DOHH2 (cell line): ENCODE data around the gene SFI1.

Experiments
- H3F3A ChIP-seq: fragments of 200-600 bp; sonication (generic), shearing (Covaris generic); 2 replicates; pipeline ENCODE4 v1.6.0; 2016; ENCODE audit warnings: antibody characterized with exemption, mild to moderate bottlenecking; ENCODE audit not compliant: control insufficient read depth, insufficient read depth
- H3K27ac ChIP-seq: fragments of 200-600 bp; sonication (generic); 2 replicates; pipeline ENCODE4 v1.5.1; 2014; ENCODE audit warnings: low read depth, mild to moderate bottlenecking, low read length, moderate library complexity
- H3K27me3 ChIP-seq: fragments of 200-600 bp; sonication (generic); 2 replicates; pipeline ENCODE4 v1.6.1; 2014; ENCODE audit warnings: mild to moderate bottlenecking, low read length, mixed read lengths; ENCODE audit not compliant: control insufficient read depth
- H3K36me3 ChIP-seq: fragments of 200-600 bp; sonication (generic); 2 replicates; pipeline ENCODE4 v1.6.1; 2014; ENCODE audit warnings: mild to moderate bottlenecking, low read length, moderate library complexity, mixed read lengths; ENCODE audit not compliant: control insufficient read depth
- H3K4me1 ChIP-seq: fragments of 200-600 bp; sonication (generic); 2 replicates; pipeline ENCODE4 v1.6.1; 2014; ENCODE audit warnings: mild to moderate bottlenecking, low read length, mixed read lengths; ENCODE audit not compliant: control insufficient read depth
- H3K4me2 ChIP-seq: fragments of 200-600 bp; sonication (generic); 2 replicates; pipeline ENCODE4 v1.6.0; 2014; ENCODE audit warnings: mild to moderate bottlenecking, low read length, moderate library complexity
- H3K4me3 ChIP-seq: fragments of 200-600 bp; sonication (generic); 2 replicates; pipeline ENCODE4 v1.5.1; 2014; ENCODE audit warnings: mild to moderate bottlenecking, low read length, mixed read lengths
- H3K79me2 ChIP-seq: fragments of 200-600 bp; sonication (generic); 2 replicates; pipeline ENCODE4 v1.6.1; 2014; ENCODE audit warnings: mild to moderate bottlenecking, low read length, mixed read lengths; ENCODE audit not compliant: control insufficient read depth
- H3K9me2 ChIP-seq: fragments of 200-600 bp; sonication (generic); replicated peaks from 2 replicates; pipeline ENCODE4 v1.6.1; 2014; ENCODE audit warnings: mild to moderate bottlenecking, low read length, mixed read lengths; ENCODE audit not compliant: control insufficient read depth
- H3K9me3 ChIP-seq: fragments of 200-600 bp; sonication (generic); 2 replicates; pipeline ENCODE4 v1.6.1; 2014; ENCODE audit warnings: antibody characterized with exemption, low read length, mixed read lengths; ENCODE audit not compliant: control insufficient read depth, insufficient read depth
- H4K20me1 ChIP-seq: fragments of 200-600 bp; sonication (generic); 2 replicates; pipeline ENCODE4 v1.6.0; 2014; ENCODE audit warnings: low read depth, mild to moderate bottlenecking, antibody characterized with exemption, low read length, moderate library complexity; ENCODE audit not compliant: control insufficient read depth, insufficient read depth
- CTCF ChIP-seq: fragments of 200-600 bp; sonication (generic); IDR thresholded peaks from one replicate; pipeline ENCODE4 v1.5.1; 2014; ENCODE audit warnings: antibody characterized with exemption, mild to moderate bottlenecking, low read depth, low read length; ENCODE audit not compliant: poor library complexity, severe bottlenecking
- EZH2phosphoT487 ChIP-seq: fragments of 200-600 bp; sonication (generic); IDR thresholded peaks from 2 replicates; pipeline ENCODE4 v1.6.1; 2017; ENCODE audit warnings: borderline replicate concordance, mild to moderate bottlenecking, antibody characterized with exemption, low read length, moderate library complexity, mixed read lengths

The SFI1 gene

GRCh38 chr22:31646186-31647019, 150.1 kb downstream of the SFI1 start:
- no peaks in the 10 kb centered on the region for H3F3A ChIP-seq

GRCh38 chr22:31647066-31647465, 150.7 kb downstream of the SFI1 start:
- no peak overlapping the region for H3K27ac ChIP-seq

More at GRCh38 chr22:31646186-31647019, 150.1 kb downstream of the SFI1 start:
- no peak for TF ChIP-seq CTCF
- no peak for TF ChIP-seq EZH2phosphoT487
- no peak overlapping the region for H3K4me3 ChIP-seq
- no peaks in the 10 kb centered on the region for H3K9me2 ChIP-seq
- H3K4me1 ChIP-seq, result peaks cover 17% of the 10 kb centered on the region
- H4K20me1 ChIP-seq, result no peaks in the 10 kb centered on the region
- no peaks in the 10 kb centered on the region for H3K27me3 ChIP-seq
- H3K79me2 ChIP-seq, result peaks cover 29% of the 10 kb centered on the region
- H3K27ac ChIP-seq, result no peak overlapping the region
- H3K4me2 ChIP-seq, result no peak overlapping the region
- no peaks in the 10 kb centered on the region for H3K9me3 ChIP-seq
- H3K36me3 ChIP-seq, result peaks cover 33% of the 10 kb centered on the region

GRCh38 chr22:31647523-31648320, 151.4 kb downstream of the SFI1 start:
- H3K79me2 ChIP-seq, result peaks cover 35% of the 10 kb centered on the region
- peaks cover 5% of the 10 kb centered on the region; the same call in 1 of the 2 replicates for H3F3A ChIP-seq
- no peaks in the 10 kb centered on the region for H3K27me3 ChIP-seq
- H3K4me1 ChIP-seq, result peaks cover 31% of the 10 kb centered on the region
- no peaks in the 10 kb centered on the region for H3K9me3 ChIP-seq
- H3K27ac ChIP-seq, result no peak overlapping the region
- H3K4me3 ChIP-seq, result no peak overlapping the region
- no peak for TF ChIP-seq CTCF
- TF ChIP-seq EZH2phosphoT487, result no peak
- peaks cover 33% of the 10 kb centered on the region for H3K36me3 ChIP-seq
- no peaks in the 10 kb centered on the region for H3K9me2 ChIP-seq
- H4K20me1 ChIP-seq, result no peaks in the 10 kb centered on the region
- H3K4me2 ChIP-seq, result no peak overlapping the region

More at GRCh38 chr22:31647066-31647465, 150.7 kb downstream of the SFI1 start:
- H3K36me3 ChIP-seq, result peaks cover 33% of the 10 kb centered on the region
- H3K9me2 ChIP-seq, result no peaks in the 10 kb centered on the region
- H3K79me2 ChIP-seq, result peaks cover 31% of the 10 kb centered on the region
- H3K9me3 ChIP-seq, result no peaks in the 10 kb centered on the region
- H3K4me3 ChIP-seq, result no peak overlapping the region
- no peaks in the 10 kb centered on the region for H4K20me1 ChIP-seq
- H3F3A ChIP-seq, result peaks cover 5% of the 10 kb centered on the region; the same call in 1 of the 2 replicates
- H3K4me1 ChIP-seq, result peaks cover 24% of the 10 kb centered on the region
- no peak overlapping the region for H3K4me2 ChIP-seq
- TF ChIP-seq CTCF (no peak), EZH2phosphoT487 (no peak)
- no peaks in the 10 kb centered on the region for H3K27me3 ChIP-seq
